GM19468 (cell line): ENCODE results near the gene TEAD4.

ENCODE experiments used
- ATAC-seq: cut with Tn5 transposase; IDR thresholded peaks from one replicate; pipeline ENCODE4 v1.9.1; 2021; ENCODE audit warnings: mild to moderate bottlenecking, moderate library complexity, moderate number of reproducible peaks; ENCODE audit not compliant: unreplicated experiment; ENCODE audit errors: extremely low read depth

The TEAD4 gene

GRCh38 chr12:3020850-3021435 is 61.7 kb downstream of the TEAD4 start:
- no peak for ATAC-seq

- no peak for ATAC-seq
Observed at GRCh38 chr12:3022411-3022810, 63.2 kb downstream of the TEAD4 start.

GRCh38 chr12:3022961-3023360 is 63.8 kb downstream of the TEAD4 start:
- no peak for ATAC-seq

- ATAC-seq, result no peak
Observed at GRCh38 chr12:3028108-3028507, 68.9 kb downstream of the TEAD4 start.

- no peak for ATAC-seq
Observed at GRCh38 chr12:3030821-3031429, 71.7 kb downstream of the TEAD4 start.

GRCh38 chr12:3032161-3032560 is 73.0 kb downstream of the TEAD4 start:
- no peak for ATAC-seq

GRCh38 chr12:3032770-3033538 is 73.8 kb downstream of the TEAD4 start:
- ATAC-seq, result no peak

- no peak for ATAC-seq
Observed at GRCh38 chr12:3033539-3033867, 74.3 kb downstream of the TEAD4 start.

GRCh38 chr12:3034067-3034750 is 75.0 kb downstream of the TEAD4 start:
- ATAC-seq, result no peak

- no peak for ATAC-seq
Observed at GRCh38 chr12:3035171-3035570, 76.0 kb downstream of the TEAD4 start.

GRCh38 chr12:3035815-3036702 is 76.9 kb downstream of the TEAD4 start:
- no peak for ATAC-seq

GRCh38 chr12:3036901-3037600 is 77.9 kb downstream of the TEAD4 start:
- ATAC-seq, result no peak

GRCh38 chr12:3038166-3038565 is 79.0 kb downstream of the TEAD4 start:
- ATAC-seq, result no peak

- no peak for ATAC-seq
Observed at GRCh38 chr12:3038926-3039510, 79.8 kb downstream of the TEAD4 start.

- ATAC-seq, result no peak
Observed at GRCh38 chr12:3040026-3040656, 80.9 kb downstream of the TEAD4 start.

GRCh38 chr12:3040663-3041544 is 81.7 kb downstream of the TEAD4 start:
- no peak for ATAC-seq

- ATAC-seq, result no peak
Observed at GRCh38 chr12:3041558-3042164, 82.5 kb downstream of the TEAD4 start.
